Immature natural killer cell (primary cell): ENCODE data around the gene CHPF2. TPM values are rescaled to one million over a fixed set of nuclear protein-coding genes. Genes with fewer than 3 reads are reported as not detected.
A peak's percentile ranks its signal among the peaks of the same experiment; 100 is the strongest.

Experiments used
- DNase-seq, 3 donors: peaks; one replicate each; pipeline ENCODE4 v3.0.0; 2022; ENCODE audit warnings: mixed read lengths in 1 of 3
- H3K27ac Mint-ChIP-seq, 6 donors: one replicate each; pipeline ENCODE4 v1.8.0; 2020; ENCODE audit warnings: mixed read lengths in 6 of 6, mild to moderate bottlenecking in 5 of 6, inconsistent platforms in 4 of 6, moderate library complexity in 3 of 6
- H3K27me3 Mint-ChIP-seq, 3 donors: one replicate each; pipeline ENCODE4 v1.8.0; 2020 to 2021; ENCODE audit warnings: low read depth in 3 of 3, mild to moderate bottlenecking in 3 of 3, mixed read lengths in 3 of 3, moderate library complexity in 3 of 3, inconsistent platforms in 1 of 3
- H3K36me3 Mint-ChIP-seq, 3 donors: one replicate each; pipeline ENCODE4 v1.8.0; 2020; ENCODE audit warnings: mixed read lengths in 3 of 3, inconsistent platforms in 2 of 3, mild to moderate bottlenecking in 2 of 3
- H3K4me1 Mint-ChIP-seq, 2 donors: one replicate each; pipeline ENCODE4 v1.8.0; 2020; ENCODE audit warnings: inconsistent platforms in 2 of 2, mild to moderate bottlenecking in 2 of 2, mixed read lengths in 2 of 2, moderate library complexity in 1 of 2
- H3K4me3 Mint-ChIP-seq, 5 donors: one replicate each; pipeline ENCODE4 v1.8.0; 2020; ENCODE audit warnings: mild to moderate bottlenecking in 5 of 5, mixed read lengths in 5 of 5, inconsistent platforms in 3 of 5, moderate library complexity in 3 of 5
- H3K9me3 Mint-ChIP-seq, 6 donors: one replicate each; pipeline ENCODE4 v1.8.0; 2020; ENCODE audit warnings: mild to moderate bottlenecking in 6 of 6, mixed read lengths in 6 of 6, inconsistent platforms in 4 of 6, moderate library complexity in 3 of 6
- polyA plus RNA-seq, 3 donors: library from polyadenylated mRNA; unstranded; fragments of 300-500 nt; fragmentation: Illumina TruSeq; gene quantifications; one replicate each; pipeline ENCODE4 v1.2.3, GENCODE V29; 2021

Gene CHPF2
- polyA plus RNA-seq, 3 donors from 2014 or later = 23.0 to 39.2 (median 35.4) TPM

- Mint-ChIP-seq H3K27me3 (peaks cover 0 to 3% (median 0%) of the 10 kb centered on the region in 3 donors), H3K4me3 (no peak overlapping the region), H3K27ac (peak overlapping the region in 1 of 6 donors; percentile 19), H3K36me3 (peaks cover 19 to 28% (median 20%) of the 10 kb centered on the region in 3 donors), H3K4me1 (peaks cover 21 to 24% of the 10 kb centered on the region in 2 donors), H3K9me3 (no peaks in the 10 kb centered on the region)
- no peak for DNase-seq
Measured at GRCh38 chr7:151211155-151211772, 21.0 kb upstream of the CHPF2 start.

- peaks cover 20 to 31% (median 21%) of the 10 kb centered on the region in 3 donors for H3K36me3 Mint-ChIP-seq
- peaks cover 0 to 3% (median 0%) of the 10 kb centered on the region in 3 donors for H3K27me3 Mint-ChIP-seq
- H3K4me1 Mint-ChIP-seq = peaks cover 7 to 10% of the 10 kb centered on the region in 2 donors
- H3K4me3 Mint-ChIP-seq = no peak overlapping the region
- no peak for DNase-seq
- H3K9me3 Mint-ChIP-seq = no peaks in the 10 kb centered on the region
- peak overlapping the region in 1 of 6 donors; percentile 7 for H3K27ac Mint-ChIP-seq
Measured at GRCh38 chr7:151212626-151213025, 19.7 kb upstream of the CHPF2 start.

- H3K36me3 Mint-ChIP-seq = peaks cover 32 to 43% (median 33%) of the 10 kb centered on the region in 3 donors
Measured at GRCh38 chr7:151213826-151214225, 18.5 kb upstream of the CHPF2 start.

GRCh38 chr7:151215396-151215795 is 16.9 kb upstream of the CHPF2 start:
- Mint-ChIP-seq H3K4me1 (no peaks in the 10 kb centered on the region), H3K27ac (peak overlapping the region in 1 of 6 donors; percentile 55), H3K36me3 (peaks cover 38 to 52% (median 38%) of the 10 kb centered on the region in 3 donors), H3K27me3 (peaks cover 0 to 3% (median 0%) of the 10 kb centered on the region in 3 donors), H3K9me3 (no peaks in the 10 kb centered on the region), H3K4me3 (no peak overlapping the region)
- no peak for DNase-seq

More at GRCh38 chr7:151213826-151214225, 18.5 kb upstream of the CHPF2 start:
- Mint-ChIP-seq H3K4me1 (no peaks in the 10 kb centered on the region), H3K4me3 (no peak overlapping the region), H3K9me3 (no peaks in the 10 kb centered on the region), H3K27me3 (peaks cover 0 to 3% (median 0%) of the 10 kb centered on the region in 3 donors), H3K27ac (no peak overlapping the region)
- DNase-seq = no peak

GRCh38 chr7:151218170-151218569 is 14.1 kb upstream of the CHPF2 start:
- H3K27ac Mint-ChIP-seq = no peak overlapping the region
- peaks cover 0 to 2% of the 10 kb centered on the region in 2 donors for H3K4me1 Mint-ChIP-seq
- no peak for DNase-seq
- peaks cover 0 to 1% (median 1%) of the 10 kb centered on the region in 3 donors for H3K27me3 Mint-ChIP-seq
- H3K36me3 Mint-ChIP-seq = peaks cover 37 to 65% (median 51%) of the 10 kb centered on the region in 3 donors
- H3K4me3 Mint-ChIP-seq = no peak overlapping the region
- H3K9me3 Mint-ChIP-seq = no peaks in the 10 kb centered on the region

- Mint-ChIP-seq H3K36me3 (peaks cover 31 to 42% (median 33%) of the 10 kb centered on the region in 3 donors), H3K27ac (no peak overlapping the region)
Measured at GRCh38 chr7:151223728-151224127, 8.6 kb upstream of the CHPF2 start.

GRCh38 chr7:151225948-151226510 is 6.3 kb upstream of the CHPF2 start:
- Mint-ChIP-seq H3K27me3 (peaks cover 4 to 13% (median 5%) of the 10 kb centered on the region in 3 donors), H3K4me1 (peaks cover 34 to 36% of the 10 kb centered on the region in 2 donors), H3K27ac (peak overlapping the region in 5 of 6 donors; percentile 92 to 97 (median 94)), H3K4me3 (peak overlapping the region; percentile 92 to 99 (median 97)), H3K36me3 (peaks cover 21 to 30% (median 24%) of the 10 kb centered on the region in 3 donors), H3K9me3 (no peaks in the 10 kb centered on the region)
- DNase-seq = no peak

More at GRCh38 chr7:151223728-151224127, 8.6 kb upstream of the CHPF2 start:
- H3K27me3 Mint-ChIP-seq = peaks cover 4 to 11% (median 5%) of the 10 kb centered on the region in 3 donors
- H3K4me3 Mint-ChIP-seq = no peak overlapping the region
- peaks cover 32 to 36% of the 10 kb centered on the region in 2 donors for H3K4me1 Mint-ChIP-seq
- no peaks in the 10 kb centered on the region for H3K9me3 Mint-ChIP-seq
- no peak for DNase-seq

GRCh38 chr7:151226560-151226874 is 5.8 kb upstream of the CHPF2 start:
- DNase-seq = no peak
- Mint-ChIP-seq H3K4me3 (peak overlapping the region; percentile 92 to 99 (median 97)), H3K4me1 (peaks cover 36 to 39% of the 10 kb centered on the region in 2 donors), H3K27me3 (peaks cover 4 to 13% (median 5%) of the 10 kb centered on the region in 3 donors), H3K9me3 (no peaks in the 10 kb centered on the region), H3K36me3 (peaks cover 21 to 28% (median 23%) of the 10 kb centered on the region in 3 donors), H3K27ac (peak overlapping the region; percentile 92 to 97 (median 94))

GRCh38 chr7:151226875-151227782 is 5.2 kb upstream of the CHPF2 start, which contains the start of gene ABCF2:
Gene ABCF2, minus strand, starts transcription at chr7:151227205. Its CDS starts 747 bp downstream, at chr7:151226458.
- H3K27me3 Mint-ChIP-seq = peaks cover 5 to 16% (median 5%) of the 10 kb centered on the region in 3 donors
- H3K27ac Mint-ChIP-seq = peak within 1 kb of the TSS; percentile 92 to 97 (median 94)
- H3K36me3 Mint-ChIP-seq = peaks cover 20 to 23% (median 21%) of the 10 kb centered on the region in 3 donors
- peaks cover 41 to 45% of the 10 kb centered on the region in 2 donors for H3K4me1 Mint-ChIP-seq
- peak within 1 kb of the TSS; percentile 92 to 99 (median 97) for H3K4me3 Mint-ChIP-seq
- DNase-seq = peak; percentile 94 to 96 (median 95)
- H3K9me3 Mint-ChIP-seq = no peaks in the 10 kb centered on the region

GRCh38 chr7:151228024-151228866 is 4.0 kb upstream of the CHPF2 start:
- no peak for DNase-seq
- Mint-ChIP-seq H3K27me3 (peaks cover 7 to 26% (median 11%) of the 10 kb centered on the region in 3 donors), H3K9me3 (no peaks in the 10 kb centered on the region), H3K4me1 (peaks cover 45 to 52% of the 10 kb centered on the region in 2 donors), H3K27ac (peak overlapping the region; percentile 92 to 97 (median 94)), H3K4me3 (peak overlapping the region; percentile 92 to 99 (median 97)), H3K36me3 (peaks cover 12 to 19% (median 15%) of the 10 kb centered on the region in 3 donors)

- Mint-ChIP-seq H3K27me3 (peaks cover 7 to 29% (median 11%) of the 10 kb centered on the region in 3 donors), H3K4me3 (no peak overlapping the region), H3K36me3 (peaks cover 8 to 12% (median 9%) of the 10 kb centered on the region in 3 donors), H3K27ac (no peak overlapping the region), H3K4me1 (peaks cover 55 to 62% of the 10 kb centered on the region in 2 donors), H3K9me3 (no peaks in the 10 kb centered on the region)
- no peak for DNase-seq
Measured at GRCh38 chr7:151229249-151229648, 3.0 kb upstream of the CHPF2 start.

- Mint-ChIP-seq H3K4me1 (peaks cover 55 to 61% of the 10 kb centered on the region in 2 donors), H3K27ac (peak overlapping the region in 4 of 6 donors; percentile 21 to 70 (median 61)), H3K9me3 (no peaks in the 10 kb centered on the region), H3K36me3 (no peaks in the 10 kb centered on the region), H3K4me3 (peak overlapping the region; percentile 48 to 100 (median 100)), H3K27me3 (peaks cover 7 to 24% (median 11%) of the 10 kb centered on the region in 3 donors)
- no peak for DNase-seq
Measured at GRCh38 chr7:151231080-151231479, 1.2 kb upstream of the CHPF2 start.
